ENCODE data around the gene CX3CL1. TPM values are rescaled to one million over a fixed set of nuclear protein-coding genes. Genes with fewer than 3 reads are reported as not detected.

CX3CL1 gene
- total and polyA plus RNA-seq, 2 of the 13 experiments (the other 11 are each of a cell fraction or from before 2014, with no cell fraction given): 57.3 to 60.8 TPM

GRCh38 chr16:57372372-57373116 is at the start of gene CX3CL1 (continued):
- TF ChIP-seq EEA1 (CRISPR knock-in tag; IDR thresholded peaks at IDR 0.05; ENCODE audit: borderline replicate concordance): no peak; the same call in 1 of the 2 replicates
- TF ChIP-seq CENPT (CRISPR knock-in tag; IDR thresholded peaks at IDR 0.05; ENCODE audit: low read depth): no peak; the same call in 1 of the 2 replicates
- TF ChIP-seq FLYWCH1 (CRISPR knock-in tag; IDR thresholded peaks at IDR 0.05): no peak
- no peak for TF ChIP-seq NFIB (CRISPR knock-in tag; IDR thresholded peaks at IDR 0.05; ENCODE audit: borderline replicate concordance)
- no peak for TF ChIP-seq CC2D1A (CRISPR knock-in tag; IDR thresholded peaks at IDR 0.05)
- no peak for TF ChIP-seq ZMAT5 (CRISPR knock-in tag; IDR thresholded peaks at IDR 0.05; ENCODE audit: borderline replicate concordance, low read depth)
- 0 out of 2 replicates have a peak, but pooled peaks have one; percentile 79 for TF ChIP-seq KLF12 (CRISPR knock-in tag; IDR thresholded peaks at IDR 0.05; ENCODE audit: borderline replicate concordance)
- 0 out of 2 replicates have a peak, but pooled peaks have one; percentile 46 for TF ChIP-seq PRDM15 (CRISPR knock-in tag; IDR thresholded peaks at IDR 0.05)
- TF ChIP-seq ATF5 (CRISPR knock-in tag; IDR thresholded peaks at IDR 0.05; ENCODE audit: low read depth): peak; percentile 84; the same call in 1 of the 2 replicates
- peak; percentile 99 for TF ChIP-seq HNF1B (CRISPR knock-in tag; IDR thresholded peaks at IDR 0.05)
- TF ChIP-seq ZNF687 (CRISPR knock-in tag; IDR thresholded peaks at IDR 0.05): peak; percentile 92
- TF ChIP-seq RFX5 (IDR thresholded peaks at IDR 0.05; ENCODE audit: low read depth, low read length): no peak
- TF ChIP-seq ZNF18 (CRISPR knock-in tag; IDR thresholded peaks at IDR 0.05; ENCODE audit: insufficient replicate concordance): peak; percentile 85
- TF ChIP-seq JUN (CRISPR knock-in tag; IDR thresholded peaks at IDR 0.05): peak; percentile 78
- TF ChIP-seq ZKSCAN1 (IDR thresholded peaks at IDR 0.05; ENCODE audit: low read length): no peak; the same call in 1 of the 2 replicates

All from HepG2 (cell line).